Spleen (tissue), 7 donors: Measurements from ENCODE around the gene KCNH5.

Experiments used
- POLR2A ChIP-seq, 3 donors: fragments of 450-650 bp; IDR thresholded peaks; one replicate each; pipeline ENCODE4 v1.5.1; 2017; ENCODE audit warnings: antibody characterized with exemption in 3 of 3, mild to moderate bottlenecking in 1 of 3
- POLR2AphosphoS5 ChIP-seq, 3 donors: sonication (generic); formaldehyde crosslinking; IDR thresholded peaks; one replicate each; pipeline ENCODE4 v1.5.1; 2017; ENCODE audit warnings: antibody characterized with exemption in 3 of 3
- TF ChIP-seq, protein P1 (sequence below), 11 experiments: fragments of 200-600 bp in 7 of 11; fragments of 450-650 bp in 4 of 11; sonication (generic) in 4 of 11; IDR thresholded peaks in 8 of 11; conservative IDR thresholded peaks in 3 of 11; 1 replicate in 7 of 11; 2 replicates in 4 of 11; pipeline versions ENCODE4 v1.4.0 to v1.8.0; 2016 to 2021; ENCODE audit warnings: antibody characterized with exemption in 11 of 11, inconsistent platforms in 4 of 11, mild to moderate bottlenecking in 1 of 11
- donor health status: DM: no; HTN: no; CAD: no; lungs with moderate emphysema.
- donor health status: DM: no; HTN: no; CAD: no.
- donor health status: DM: no; HTN: no; CAD: no.

DNA sequence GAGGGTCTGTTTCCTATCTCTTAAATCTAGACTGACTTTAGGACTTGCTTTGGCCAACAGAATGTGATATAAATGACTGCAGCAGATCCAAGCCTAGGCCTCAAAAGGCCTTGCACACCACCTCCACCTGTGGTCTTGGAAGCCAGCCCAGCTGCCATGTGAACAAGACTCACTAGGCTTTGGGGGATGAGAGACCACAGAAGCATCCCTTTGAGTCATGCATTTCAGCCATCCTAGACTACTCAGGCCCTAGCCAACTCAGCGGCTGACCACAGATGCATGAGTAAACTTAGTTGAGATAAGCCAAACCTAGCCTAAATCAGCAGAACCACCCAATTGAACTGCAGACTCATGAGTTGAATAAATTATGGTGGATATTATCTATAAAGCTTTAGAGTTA, 87.7 kb downstream of the KCNH5 start:
- TF ChIP-seq, protein P1, sequence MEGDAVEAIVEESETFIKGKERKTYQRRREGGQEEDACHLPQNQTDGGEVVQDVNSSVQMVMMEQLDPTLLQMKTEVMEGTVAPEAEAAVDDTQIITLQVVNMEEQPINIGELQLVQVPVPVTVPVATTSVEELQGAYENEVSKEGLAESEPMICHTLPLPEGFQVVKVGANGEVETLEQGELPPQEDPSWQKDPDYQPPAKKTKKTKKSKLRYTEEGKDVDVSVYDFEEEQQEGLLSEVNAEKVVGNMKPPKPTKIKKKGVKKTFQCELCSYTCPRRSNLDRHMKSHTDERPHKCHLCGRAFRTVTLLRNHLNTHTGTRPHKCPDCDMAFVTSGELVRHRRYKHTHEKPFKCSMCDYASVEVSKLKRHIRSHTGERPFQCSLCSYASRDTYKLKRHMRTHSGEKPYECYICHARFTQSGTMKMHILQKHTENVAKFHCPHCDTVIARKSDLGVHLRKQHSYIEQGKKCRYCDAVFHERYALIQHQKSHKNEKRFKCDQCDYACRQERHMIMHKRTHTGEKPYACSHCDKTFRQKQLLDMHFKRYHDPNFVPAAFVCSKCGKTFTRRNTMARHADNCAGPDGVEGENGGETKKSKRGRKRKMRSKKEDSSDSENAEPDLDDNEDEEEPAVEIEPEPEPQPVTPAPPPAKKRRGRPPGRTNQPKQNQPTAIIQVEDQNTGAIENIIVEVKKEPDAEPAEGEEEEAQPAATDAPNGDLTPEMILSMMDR (IDR thresholded peaks at IDR 0.05 in 8 of 11, conservative IDR thresholded peaks at IDR 0.05 in 3 of 11) = no peak
- TF ChIP-seq POLR2AphosphoS5 (IDR thresholded peaks at IDR 0.05) (no peak), POLR2A (IDR thresholded peaks at IDR 0.05) (no peak)
